HG03457 (cell line): ENCODE results near the gene ORC6.

Experiments used
- ATAC-seq: cut with Tn5 transposase; IDR thresholded peaks from one replicate; pipeline ENCODE4 v1.9.1; 2021; ENCODE audit warnings: moderate number of reproducible peaks; ENCODE audit not compliant: unreplicated experiment

ORC6 gene

DNA sequence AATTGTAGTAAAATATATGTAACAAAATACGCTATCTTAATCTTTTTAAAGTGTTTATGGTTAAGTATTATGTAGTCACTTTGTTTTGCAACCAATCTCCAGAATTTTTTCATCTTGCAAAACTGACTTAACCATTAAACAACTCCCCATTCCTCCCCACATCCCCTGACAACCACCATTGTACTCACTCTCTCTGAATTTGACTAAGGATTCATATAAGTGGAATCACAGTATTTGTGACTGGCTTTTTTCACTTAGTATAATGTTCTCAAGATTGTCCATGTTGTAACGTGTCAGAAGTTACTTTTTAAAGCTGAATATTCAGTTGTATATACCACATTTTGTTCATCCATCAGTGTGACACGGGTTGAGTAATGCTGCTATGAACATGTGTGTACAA lies 10.6 kb downstream of the ORC6 start:
- ATAC-seq, result no peak

- no peak for ATAC-seq
Measured at GRCh38 chr16:46701615-46702014, 12.2 kb downstream of the ORC6 start.

- ATAC-seq, result no peak
Measured at GRCh38 chr16:46702030-46702429, 12.6 kb downstream of the ORC6 start.

DNA sequence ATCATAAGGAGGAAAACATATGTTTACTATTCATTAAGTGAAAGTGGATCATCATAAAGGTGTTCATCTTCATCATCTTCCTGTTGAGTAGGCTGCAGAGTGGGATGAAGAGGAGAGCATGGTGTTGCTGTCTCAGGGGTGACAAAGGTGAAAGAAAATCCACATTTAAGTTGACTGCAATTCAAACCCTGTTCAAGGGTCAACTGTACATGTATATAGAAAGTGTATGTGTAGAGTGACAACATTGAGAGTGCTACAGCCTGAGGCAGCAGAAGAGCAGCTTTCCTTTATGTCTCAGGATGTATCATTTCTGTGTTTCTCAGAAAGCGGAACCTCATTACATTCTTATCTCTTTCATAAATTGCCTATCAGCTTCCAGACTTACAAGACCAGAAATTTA lies 17.2 kb downstream of the ORC6 start:
- no peak for ATAC-seq

- no peak for ATAC-seq
Measured at GRCh38 chr16:46709469-46710005, 20.1 kb downstream of the ORC6 start.

- ATAC-seq, result no peak
Measured at GRCh38 chr16:46711106-46712058, 21.9 kb downstream of the ORC6 start.

DNA sequence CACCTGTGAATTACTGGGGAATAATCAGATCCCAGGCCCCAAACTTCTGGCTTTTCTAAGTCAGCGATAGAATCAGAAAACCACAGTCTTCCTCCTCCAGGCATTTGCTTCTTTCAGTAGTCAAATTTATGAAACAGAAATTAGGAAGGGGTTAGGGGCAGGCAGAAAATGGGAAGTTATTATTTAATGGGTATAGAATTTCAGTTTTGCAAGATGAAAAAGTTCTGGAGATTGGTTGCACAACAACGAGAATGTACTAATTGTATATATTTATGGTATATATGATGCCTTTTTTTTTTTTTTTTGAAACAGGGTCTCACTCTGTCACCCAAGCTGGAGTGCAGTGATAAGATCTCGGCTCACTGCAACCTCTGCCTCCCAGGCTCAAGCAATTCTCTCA lies 23.5 kb downstream of the ORC6 start:
- ATAC-seq, result no peak

DNA sequence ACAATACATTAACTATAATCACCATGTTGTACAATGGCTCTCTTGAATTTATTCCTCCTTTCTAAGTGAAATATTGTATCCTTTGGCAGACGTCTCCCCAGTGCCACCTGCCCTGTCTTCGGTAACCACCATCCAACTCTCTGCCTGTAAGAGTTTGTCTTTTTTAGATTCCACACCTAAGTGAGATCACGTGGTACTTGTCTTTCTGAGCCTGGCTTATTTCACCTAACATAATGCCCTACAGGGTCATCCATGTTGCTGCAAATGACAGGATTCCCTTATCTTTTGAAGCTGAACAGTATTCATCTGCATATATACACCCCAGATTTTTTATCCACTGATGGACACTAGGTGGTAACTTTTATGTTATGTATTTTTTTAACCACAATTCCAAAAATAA lies 24.2 kb downstream of the ORC6 start:
- no peak for ATAC-seq

GRCh38 chr16:46714797-46715591 lies 25.5 kb downstream of the ORC6 start:
- ATAC-seq, result no peak

DNA sequence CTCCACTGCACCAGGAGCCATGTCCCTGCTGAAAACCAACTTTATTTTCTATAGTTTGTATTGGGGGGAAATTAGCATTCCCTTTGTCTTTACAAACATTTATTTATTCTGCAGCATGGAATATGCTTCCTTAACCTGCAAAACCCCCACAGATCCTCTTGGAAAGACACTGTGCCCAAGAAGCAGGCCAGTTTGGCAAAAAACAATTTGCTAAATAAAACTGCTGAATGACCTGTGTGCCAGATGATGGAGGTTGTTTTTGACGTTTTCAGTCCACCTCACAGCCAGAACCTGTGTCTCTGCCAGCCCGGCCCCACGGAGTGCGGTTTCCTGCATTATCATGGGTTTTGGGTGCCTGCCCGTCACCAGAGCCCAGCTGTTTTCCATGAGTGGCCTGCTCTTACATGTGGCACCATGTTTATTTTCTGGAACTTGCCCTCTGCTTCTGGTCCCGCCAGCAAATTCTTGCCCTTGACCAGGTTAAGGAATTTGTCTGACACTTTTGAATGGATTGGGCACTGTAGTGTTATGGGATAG lies 26.4 kb downstream of the ORC6 start:
- no peak for ATAC-seq

- no peak for ATAC-seq
Measured at GRCh38 chr16:46717692-46718091, 28.2 kb downstream of the ORC6 start.

- ATAC-seq, result no peak
Measured at GRCh38 chr16:46718214-46718613, 28.8 kb downstream of the ORC6 start.

GRCh38 chr16:46719528-46719927 lies 30.1 kb downstream of the ORC6 start:
- no peak for ATAC-seq

- no peak for ATAC-seq
Measured at GRCh38 chr16:46720619-46721018, 31.2 kb downstream of the ORC6 start.

GRCh38 chr16:46721885-46722284 lies 32.4 kb downstream of the ORC6 start:
- ATAC-seq, result no peak

DNA sequence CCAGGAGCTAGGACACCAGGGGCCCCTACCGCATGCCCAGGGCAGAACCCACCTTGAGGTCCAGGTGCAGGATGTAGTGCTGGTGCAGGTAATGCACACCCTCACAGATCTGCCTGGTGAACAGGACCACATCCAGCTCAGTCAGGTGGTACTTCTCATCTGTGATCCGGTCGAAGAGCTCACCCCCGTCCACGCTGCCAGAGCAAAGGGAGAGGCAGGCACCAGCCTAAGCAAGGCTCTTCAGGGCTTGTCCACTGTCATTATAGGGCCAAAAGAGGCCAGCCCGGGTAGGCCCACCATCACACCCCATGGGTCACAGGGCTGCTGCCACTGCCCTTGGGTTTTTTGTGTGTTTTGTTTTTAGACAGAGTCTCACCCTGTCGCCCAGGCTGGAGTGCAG lies 37.7 kb downstream of the ORC6 start:
- ATAC-seq, result no peak

DNA sequence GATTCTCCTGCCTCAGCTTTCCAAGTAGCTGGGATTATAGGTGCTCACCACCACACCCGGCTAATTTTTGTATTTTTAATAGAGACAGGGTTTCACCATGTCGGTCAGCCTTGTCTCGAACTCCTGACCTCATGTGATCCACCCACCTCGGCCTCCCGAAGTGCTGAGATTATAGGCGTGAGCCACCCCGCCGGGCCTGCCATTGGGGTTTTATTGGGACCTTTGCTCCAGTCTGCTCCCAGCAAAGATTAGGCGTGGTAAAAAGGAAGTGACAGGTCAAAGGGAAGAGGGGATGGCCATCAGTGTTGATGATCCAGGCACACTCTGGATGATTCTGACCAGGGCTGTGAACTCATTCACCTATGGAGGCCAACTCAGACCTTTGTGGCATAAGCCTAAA lies 38.2 kb downstream of the ORC6 start:
- no peak for ATAC-seq

DNA sequence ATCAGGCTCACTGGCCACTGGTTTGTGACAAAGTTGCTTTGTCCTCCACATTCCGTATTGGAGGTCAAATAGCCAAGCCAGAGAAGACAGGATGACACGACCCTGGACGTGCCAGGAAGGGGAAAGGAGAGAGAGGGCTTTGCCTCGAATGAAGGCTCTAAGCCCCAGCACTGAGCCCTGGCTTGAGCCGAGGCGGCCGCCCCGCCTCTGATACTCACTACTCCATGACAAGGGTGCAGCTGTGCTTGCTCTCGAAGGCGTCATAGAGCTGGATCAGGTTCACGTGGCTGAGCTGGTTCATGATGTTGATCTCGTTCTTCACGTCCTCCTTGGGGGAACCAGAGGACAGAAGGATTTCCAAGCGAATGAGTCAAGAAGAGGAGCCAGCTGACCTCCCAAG lies 39.3 kb downstream of the ORC6 start:
- no peak for ATAC-seq

- no peak for ATAC-seq
Measured at GRCh38 chr16:46729326-46729995, 40.0 kb downstream of the ORC6 start.

DNA sequence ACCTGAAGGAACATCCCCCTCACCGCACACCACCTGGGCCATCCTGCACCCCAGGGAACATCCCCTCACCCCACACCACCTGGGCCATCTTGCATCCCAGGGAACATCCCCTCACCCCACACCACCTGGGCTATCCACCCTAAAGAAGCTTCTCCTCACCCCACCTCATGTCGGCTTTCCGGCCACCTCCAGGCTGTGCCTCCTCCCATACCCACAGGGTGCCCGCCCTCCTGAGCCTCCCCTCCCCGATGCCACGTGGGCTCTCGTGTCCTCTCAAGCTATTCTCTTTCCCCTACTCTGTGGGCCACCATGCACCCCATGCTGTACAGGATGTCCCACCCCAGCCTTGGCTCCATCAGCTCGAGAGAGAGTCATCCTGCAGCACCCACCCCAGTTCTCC lies 40.7 kb downstream of the ORC6 start:
- ATAC-seq, result no peak
